GM12891 (cell line): ENCODE results near the gene MARCHF3.
"Not testable (repeated sequence)": the region's sequence is repeated elsewhere in the genome, so short reads cannot be mapped to it uniquely, and the experiment has no call there.

Experiments used
- POLR2A ChIP-seq: IDR thresholded peaks from 2 replicates; pipeline ENCODE4 v1.6.1; 2011; ENCODE audit warnings: low read depth, low read length, control low read depth
- POLR2AphosphoS5 ChIP-seq: IDR thresholded peaks from 2 replicates; pipeline ENCODE4 v1.6.1; 2011; ENCODE audit warnings: low read depth, low read length, control low read depth
- POU2F2 ChIP-seq: IDR thresholded peaks from 2 replicates; pipeline ENCODE4 v1.6.1; 2011; ENCODE audit warnings: low read depth, mild to moderate bottlenecking, control low read depth, low read length, moderate library complexity
- SPI1 ChIP-seq: IDR thresholded peaks from 2 replicates; pipeline ENCODE4 v1.6.1; 2011; ENCODE audit warnings: low read depth, low read length, control low read depth
- TAF1 ChIP-seq: IDR thresholded peaks from 2 replicates; pipeline ENCODE4 v1.6.1; 2011; ENCODE audit warnings: low read depth, low read length, control low read depth

DNA sequence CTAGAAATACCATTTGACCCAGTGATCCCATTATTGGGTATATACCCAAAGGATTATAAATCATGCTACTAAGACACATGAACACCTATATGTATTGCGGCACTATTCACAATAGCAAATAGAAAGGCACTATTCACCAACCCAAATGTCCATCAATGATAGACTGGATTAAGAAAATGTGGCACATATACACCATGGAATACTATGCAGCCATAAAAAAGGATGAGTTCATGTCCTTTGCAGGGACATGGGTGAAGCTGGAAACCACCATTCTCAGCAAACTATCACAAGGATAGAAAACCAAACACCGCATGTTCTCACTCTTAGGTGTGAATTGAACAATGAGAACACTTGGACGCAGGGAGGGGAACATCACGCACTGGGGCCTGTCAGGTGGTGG, 13.6 kb downstream of the MARCHF3 start:
- not testable (repeated sequence) for TF ChIP-seq POLR2AphosphoS5, POU2F2, TAF1, SPI1, POLR2A
